ENCODE data around the gene SNORC.

- TF ChIP-seq EZH2 (IDR thresholded peaks at IDR 0.05; ENCODE audit: insufficient read depth, low read length) (no peak), CTCF (IDR thresholded peaks at IDR 0.05; ENCODE audit: insufficient read depth, low read depth, low read length) (no peak)
Observed at GRCh38 chr2:232925821-232926156, 55.7 kb downstream of the SNORC start.
